HG02759 (cell line): Measurements from ENCODE around the gene SLC6A8.
"Not testable (repeated sequence)": the region's sequence is repeated elsewhere in the genome, so short reads cannot be mapped to it uniquely, and the experiment has no call there.

ENCODE experiments used
- ATAC-seq: cut with Tn5 transposase; IDR thresholded peaks from one replicate; pipeline ENCODE4 v1.9.1; 2021; ENCODE audit warnings: mild to moderate bottlenecking, moderate library complexity; ENCODE audit not compliant: unreplicated experiment

Gene SLC6A8

DNA sequence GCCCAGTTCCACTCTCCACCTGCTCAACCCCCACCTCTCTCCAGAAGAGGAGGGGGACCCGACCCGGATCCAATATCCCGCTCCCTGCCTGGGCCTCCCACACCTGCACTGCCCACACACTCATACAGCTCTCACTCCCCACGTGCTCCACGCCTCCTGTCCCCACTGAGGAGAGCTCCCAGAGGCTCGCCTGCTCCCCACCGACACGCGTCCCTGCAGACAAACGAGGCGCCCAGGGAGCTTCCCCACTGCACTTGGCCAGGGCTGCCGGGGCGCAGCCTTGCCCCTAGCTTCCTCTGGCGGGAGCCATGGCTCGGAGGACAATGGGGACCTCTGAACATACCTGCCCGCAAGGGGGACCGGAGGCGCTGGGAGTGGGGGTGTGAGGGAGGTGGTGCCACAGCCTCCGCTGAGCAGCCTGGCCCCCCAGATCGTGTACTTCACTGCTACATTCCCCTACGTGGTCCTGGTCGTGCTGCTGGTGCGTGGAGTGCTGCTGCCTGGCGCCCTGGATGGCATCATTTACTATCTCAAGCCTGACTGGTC is 5.0 kb downstream of the SLC6A8 start:
- ATAC-seq: no peak

DNA sequence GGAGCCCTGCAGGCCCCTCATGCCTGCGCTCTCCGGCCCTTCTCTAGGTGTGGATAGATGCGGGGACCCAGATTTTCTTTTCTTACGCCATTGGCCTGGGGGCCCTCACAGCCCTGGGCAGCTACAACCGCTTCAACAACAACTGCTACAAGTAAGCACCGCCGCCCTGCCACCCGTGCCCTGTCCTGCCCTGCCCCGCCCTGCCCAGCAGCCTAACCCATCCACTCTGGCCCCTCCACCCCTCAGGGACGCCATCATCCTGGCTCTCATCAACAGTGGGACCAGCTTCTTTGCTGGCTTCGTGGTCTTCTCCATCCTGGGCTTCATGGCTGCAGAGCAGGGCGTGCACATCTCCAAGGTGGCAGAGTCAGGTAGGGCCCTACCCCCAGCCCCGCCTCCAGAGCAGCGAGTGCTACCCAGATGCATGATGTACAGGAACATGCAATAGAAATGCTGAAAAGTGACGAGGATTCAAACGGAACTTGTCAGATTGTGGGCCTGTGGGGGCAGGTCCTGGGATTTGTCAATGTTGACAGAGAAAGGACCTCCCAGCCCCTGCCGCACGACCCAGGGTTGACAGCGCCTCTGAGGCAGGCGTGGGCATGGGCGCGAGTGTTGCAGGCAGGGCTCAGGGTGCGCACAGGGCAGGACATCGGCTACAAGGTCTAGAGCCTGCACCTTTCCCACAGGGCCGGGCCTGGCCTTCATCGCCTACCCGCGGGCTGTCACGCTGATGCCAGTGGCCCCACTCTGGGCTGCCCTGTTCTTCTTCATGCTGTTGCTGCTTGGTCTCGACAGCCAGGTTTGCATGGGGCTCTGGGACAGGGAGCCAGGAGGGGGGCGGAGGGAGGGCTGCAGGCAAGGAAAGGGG is 5.7 kb downstream of the SLC6A8 start:
- no peak for ATAC-seq

DNA sequence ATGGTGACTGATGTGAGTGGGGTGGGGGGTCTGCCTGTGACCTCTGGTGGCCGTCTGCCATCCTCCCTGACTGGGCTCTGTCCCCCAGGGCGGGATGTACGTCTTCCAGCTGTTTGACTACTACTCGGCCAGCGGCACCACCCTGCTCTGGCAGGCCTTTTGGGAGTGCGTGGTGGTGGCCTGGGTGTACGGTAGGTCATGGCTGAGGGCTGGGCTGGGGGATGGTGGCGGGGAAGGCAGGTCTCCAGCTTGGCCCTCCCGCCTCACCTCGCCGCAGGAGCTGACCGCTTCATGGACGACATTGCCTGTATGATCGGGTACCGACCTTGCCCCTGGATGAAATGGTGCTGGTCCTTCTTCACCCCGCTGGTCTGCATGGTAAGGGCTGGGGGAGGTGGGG is 6.5 kb downstream of the SLC6A8 start:
- ATAC-seq: not testable (repeated sequence)

DNA sequence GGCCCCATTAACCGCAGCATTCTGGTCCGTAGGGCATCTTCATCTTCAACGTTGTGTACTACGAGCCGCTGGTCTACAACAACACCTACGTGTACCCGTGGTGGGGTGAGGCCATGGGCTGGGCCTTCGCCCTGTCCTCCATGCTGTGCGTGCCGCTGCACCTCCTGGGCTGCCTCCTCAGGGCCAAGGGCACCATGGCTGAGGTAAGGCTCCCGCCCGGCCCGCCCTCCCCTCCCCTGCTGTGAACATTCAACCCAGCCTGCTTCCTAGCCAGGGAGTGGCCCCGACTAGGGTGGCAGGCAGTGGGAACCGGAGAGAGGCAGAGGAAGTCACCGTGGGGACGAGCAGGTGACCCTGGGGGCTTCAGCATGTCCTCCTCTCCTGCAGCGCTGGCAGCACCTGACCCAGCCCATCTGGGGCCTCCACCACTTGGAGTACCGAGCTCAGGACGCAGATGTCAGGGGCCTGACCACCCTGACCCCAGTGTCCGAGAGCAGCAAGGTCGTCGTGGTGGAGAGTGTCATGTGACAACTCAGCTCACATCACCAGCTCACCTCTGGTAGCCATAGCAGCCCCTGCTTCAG is 7.1 kb downstream of the SLC6A8 start:
- no peak for ATAC-seq

DNA sequence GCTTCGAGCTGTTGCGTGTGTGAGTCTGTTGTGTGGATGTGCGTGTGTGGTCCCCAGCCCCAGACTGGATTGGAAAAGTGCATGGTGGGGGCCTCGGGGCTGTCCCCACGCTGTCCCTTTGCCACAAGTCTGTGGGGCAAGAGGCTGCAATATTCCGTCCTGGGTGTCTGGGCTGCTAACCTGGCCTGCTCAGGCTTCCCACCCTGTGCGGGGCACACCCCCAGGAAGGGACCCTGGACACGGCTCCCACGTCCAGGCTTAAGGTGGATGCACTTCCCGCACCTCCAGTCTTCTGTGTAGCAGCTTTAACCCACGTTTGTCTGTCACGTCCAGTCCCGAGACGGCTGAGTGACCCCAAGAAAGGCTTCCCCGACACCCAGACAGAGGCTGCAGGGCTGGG is 8.4 kb downstream of the SLC6A8 start:
- no peak for ATAC-seq

DNA sequence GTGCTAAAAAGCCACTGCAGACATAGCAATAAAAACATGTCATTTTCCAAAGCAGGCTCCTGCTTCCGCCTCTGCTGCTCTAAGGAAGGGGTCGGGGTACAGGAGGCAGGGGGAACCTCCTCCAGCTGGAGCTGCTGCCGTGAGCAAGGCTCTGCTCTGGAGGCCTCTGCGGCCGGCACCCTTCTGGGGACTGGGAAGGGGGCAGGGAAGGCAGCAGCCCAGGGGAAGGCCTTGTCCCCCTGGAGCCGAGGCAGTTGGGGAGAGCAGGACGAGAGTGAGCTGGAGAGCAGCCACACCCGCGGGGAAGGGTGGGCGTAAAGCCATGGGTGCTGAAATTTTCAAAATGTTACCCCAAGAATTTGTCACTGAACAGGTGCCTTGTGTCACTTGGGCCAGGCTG is 8.8 kb downstream of the SLC6A8 start:
- not testable (repeated sequence) for ATAC-seq

DNA sequence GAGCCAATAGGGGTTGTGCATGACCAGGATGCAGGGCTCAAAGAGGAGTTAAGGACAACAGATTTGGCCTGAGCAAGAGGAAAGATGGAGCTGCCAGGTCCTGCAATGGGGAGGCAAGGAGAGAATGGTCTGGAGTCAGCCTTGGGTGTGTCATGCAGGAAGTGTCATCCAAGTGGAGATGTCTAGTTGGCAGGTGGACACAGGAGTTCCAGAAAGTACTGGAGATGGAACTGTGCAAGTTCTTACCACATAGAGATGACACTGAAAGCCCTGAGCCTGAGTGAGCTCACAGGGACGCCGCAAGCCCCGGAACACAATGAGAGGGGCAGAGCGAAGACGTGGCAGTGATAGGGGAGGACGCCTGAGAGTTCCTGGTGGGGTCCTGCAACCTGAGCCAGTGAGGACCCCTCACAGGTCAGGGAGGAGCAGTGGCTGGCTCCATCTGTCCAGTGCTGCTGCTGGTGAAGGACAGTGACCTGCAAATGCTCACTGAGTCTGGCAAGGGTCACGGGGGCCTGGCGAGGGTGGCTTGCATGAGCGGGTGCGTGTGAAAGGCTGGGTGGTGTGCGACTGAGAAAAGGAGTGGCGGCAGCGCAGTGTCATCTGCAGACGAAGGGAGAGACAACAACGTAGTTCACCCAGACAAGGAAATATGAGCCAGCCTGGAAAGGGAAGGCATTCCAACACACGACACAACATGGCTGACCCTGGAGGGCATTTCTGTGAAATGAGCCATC is 9.4 kb downstream of the SLC6A8 start:
- ATAC-seq: not testable (repeated sequence)

DNA sequence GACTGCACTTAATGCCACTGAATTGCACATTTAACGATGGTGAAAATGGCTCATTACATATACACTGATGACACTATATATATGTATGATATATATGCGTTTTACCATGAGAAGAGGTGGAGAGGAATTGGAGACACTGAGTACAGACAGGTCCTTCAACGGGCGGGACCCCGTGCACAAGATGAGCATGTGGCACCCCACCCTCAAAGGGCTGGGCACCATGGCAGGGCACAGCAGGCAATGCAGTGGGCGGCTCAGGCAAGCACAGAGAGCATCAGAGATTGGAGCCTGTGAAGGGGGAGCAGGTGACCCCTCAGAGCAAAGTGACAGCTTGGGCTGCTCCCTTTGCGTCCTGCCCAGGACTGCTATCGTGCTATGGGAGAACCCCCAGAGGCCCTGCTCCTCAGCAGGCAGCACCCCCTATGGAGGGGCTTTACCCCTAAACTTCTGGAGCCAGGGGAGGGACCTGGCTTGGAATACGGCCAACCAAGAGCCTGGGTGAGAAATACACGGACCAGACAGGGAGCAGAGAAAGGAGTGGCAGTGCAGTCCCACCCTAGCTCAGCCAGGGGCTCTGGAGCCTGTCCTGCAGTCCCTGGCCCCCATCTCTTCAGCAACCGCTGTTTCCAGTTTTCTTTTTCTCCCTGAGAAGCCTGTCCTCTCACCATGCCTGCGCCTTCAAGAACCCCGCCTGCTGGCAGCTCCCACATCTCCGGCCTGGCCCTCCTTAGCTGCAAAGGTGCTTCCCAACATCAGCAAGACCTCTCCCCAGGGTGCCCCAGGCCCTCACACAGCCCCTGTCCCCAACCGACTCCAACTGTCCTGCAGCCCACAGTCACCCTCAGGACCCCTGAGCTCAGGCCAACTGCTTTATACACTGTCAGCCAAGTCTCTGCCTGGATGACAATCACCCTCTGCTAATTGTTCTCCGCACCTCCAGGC is 10.5 kb downstream of the SLC6A8 start:
- ATAC-seq: no peak

DNA sequence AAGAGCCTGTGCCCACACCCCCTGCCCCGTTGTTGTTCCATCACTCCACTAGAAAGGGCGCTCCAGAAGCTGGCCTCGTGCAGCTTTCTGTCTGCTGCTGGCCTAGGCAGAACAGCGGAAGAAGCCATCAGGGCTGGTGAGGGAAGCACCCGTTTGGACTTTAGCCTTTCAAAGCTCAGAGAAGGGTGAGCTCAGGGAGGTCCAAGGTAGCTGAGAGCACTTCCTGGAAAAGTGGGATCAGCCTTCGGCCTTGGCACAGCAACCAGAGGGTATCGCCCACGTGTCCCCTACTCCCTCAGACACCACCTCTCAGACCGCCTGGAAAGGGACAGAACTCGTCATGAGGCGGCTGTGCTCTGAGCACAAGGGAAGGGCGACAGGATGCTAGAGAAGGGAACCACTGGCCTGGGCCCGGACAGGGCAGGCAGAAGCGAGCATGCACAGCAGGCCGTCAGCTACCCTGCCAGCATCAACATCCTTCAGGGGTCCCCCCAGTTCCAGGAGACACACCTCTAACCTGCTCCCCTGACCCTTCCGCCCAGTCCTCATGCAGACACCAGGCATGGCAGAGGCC is 11.6 kb downstream of the SLC6A8 start:
- ATAC-seq: not testable (repeated sequence)

DNA sequence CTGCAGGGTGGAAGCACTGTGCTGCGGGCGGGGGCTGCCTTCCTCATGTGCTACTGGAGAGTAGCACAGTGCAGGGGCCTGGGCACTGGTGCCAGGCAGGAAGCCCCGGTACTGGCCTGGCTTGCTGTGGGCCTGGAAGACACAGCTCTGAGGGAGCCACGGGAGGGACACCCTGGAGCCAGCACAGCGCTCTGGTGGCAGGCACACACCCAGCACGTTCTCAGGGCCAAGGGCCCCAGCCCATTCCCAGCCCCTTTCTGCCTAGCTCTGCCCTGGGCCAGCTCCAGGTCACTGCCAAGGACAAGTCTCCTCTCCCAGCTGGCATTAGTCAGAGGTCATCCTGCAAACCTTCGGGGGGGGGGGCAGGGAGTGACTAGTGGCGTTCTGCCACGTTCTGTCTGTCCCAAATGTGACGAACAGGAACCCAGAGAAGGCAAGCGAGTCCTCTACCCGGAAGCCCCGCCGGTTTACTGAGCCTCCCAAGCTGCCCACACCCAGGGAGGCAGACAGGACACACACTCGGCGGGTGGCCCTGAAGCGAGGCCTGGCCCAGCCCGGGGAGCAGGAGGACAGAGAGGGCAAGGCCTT is 12.2 kb downstream of the SLC6A8 start:
- not testable (repeated sequence) for ATAC-seq

DNA sequence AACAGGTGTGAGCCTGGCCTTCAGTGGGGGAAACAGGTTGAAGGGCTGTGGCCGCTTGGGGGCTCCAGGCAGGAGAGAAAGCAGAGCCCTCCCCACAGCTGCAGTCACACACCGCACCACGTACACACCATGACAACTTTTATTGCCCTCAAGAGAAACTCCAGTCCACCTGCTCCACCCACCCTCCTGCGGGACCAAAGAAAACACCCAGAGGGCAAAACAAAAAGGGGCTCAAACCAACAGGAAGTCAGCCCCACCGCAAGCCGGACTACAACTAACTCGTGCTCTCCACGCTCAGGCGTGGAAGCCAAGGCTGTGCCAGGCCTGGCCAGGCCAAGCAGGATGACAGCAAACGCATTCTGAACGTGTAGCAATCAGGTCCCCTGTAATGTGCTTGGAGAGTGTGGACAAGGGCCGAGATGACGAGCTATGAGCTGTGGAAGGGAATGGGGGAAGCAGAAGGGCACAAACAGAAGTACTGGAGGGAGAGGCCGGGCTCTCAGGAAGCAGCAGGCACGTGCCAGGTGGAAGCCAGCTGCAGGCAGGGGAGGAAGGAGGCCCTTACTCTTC is 12.7 kb downstream of the SLC6A8 start:
- ATAC-seq: no peak

DNA sequence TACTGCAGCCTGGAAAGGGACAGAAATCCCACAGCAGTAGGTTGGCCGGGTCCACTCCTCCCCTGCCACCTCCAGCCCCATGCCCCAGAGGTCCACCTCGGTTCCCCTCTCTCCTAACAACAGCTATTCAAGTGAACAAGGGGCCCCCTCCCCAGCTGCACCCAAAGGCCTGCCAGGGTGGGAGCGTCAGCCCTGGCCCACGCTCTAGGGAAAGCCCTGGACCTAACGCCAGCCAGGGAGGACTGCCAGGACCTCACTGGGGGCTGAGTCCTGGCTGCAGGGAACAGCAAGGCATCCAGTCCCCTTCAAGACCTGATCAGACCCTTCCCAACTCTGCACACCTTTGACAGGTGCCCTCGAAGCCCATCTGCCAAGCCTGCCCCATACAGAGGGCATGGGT is 13.2 kb downstream of the SLC6A8 start:
- ATAC-seq: no peak

DNA sequence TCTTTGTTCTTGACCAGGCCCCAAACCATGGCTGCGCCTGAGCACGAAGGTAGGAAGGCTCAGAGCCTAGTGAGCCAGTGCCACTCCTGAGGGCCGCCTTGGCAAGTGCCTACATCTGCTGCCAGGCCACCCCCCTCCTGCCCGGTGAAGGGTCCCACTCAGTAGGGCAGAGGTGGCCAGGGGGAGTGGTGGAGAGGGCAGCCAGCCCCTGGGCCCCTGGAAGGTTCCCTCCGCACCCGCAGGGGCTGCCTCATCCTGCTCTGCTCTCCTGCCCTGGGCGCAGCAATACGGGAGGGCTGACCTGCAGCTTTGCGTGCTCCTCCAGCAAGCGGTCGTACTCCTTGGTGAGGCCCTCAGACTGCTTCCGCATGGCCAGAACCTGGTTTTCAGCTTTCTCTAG is 14.0 kb downstream of the SLC6A8 start:
- ATAC-seq: no peak

DNA sequence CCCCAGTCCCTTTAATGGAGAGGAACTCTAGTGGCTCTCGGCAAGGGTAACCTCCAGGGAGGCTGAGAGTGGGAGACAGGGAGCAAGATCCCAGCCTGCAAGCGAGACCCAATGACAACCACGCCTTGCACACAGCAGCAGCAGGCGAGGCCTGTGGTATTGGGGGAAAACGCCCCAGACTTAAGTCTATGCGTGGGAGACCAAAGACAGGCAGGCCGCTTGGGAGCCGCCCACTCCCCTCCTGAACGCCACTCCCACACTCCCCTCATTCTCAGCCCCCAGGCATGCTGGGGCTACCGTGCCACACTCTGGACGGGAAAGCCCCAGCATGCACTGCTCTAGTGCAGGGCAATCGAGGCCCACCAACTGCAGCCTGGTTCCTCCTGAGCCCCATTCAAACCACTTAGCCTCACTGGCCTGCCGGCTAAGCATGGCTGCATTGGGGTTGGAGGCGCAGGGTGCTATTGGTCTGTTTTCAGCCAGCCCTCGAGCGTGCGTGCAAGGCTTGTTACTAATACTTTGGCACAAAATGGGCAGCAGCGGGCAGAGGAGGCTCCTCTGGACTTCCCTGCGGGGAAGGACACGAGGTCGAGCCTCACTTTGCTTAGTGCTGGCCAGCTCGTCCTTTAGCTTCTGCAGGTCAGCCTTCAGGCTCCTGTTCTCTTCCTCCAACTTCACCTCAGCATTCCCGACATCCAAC is 14.8 kb downstream of the SLC6A8 start:
- no peak for ATAC-seq

DNA sequence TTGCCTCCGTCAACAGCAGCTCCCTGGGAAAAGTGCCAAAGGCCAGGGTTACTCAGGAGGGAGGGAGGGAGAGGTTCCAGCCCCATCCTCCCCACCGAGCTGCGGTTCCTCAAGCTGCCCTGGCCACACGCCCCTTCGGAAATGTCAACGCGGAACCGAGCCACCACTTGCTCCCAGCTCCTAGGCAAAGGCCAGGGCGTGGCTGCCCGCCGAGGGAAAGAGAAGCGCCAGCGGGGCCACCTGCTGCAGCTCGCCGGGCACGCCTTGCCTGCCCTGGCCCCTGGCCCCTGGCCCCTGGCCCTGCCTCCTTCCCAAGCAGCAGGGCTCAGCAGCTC is 15.3 kb downstream of the SLC6A8 start:
- no peak for ATAC-seq

DNA sequence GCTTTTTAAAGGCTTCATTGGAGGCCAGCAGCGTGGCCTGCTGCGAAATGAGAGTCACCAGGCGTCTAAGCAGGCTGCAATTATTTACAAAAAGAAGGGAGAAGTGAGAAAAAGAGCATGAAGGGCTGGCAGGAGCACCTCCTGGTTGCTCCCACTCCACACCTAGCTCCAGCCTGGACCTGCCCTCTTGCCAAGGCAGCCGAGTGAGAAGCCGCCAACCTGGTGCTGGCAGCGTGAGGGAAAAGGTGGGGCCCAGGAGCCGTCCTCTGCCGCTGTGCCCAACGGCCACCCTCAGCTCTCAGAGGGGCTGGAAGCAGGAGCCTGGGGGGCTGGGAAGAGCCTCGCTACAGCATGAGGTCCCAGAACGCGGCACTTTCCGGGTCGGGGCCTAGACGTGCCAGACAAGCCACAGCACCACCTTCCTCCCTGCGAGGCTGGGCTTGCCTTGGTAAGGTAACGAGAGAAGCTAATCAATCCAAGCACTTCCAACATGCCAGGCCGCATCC is 16.3 kb downstream of the SLC6A8 start:
- ATAC-seq: no peak

DNA sequence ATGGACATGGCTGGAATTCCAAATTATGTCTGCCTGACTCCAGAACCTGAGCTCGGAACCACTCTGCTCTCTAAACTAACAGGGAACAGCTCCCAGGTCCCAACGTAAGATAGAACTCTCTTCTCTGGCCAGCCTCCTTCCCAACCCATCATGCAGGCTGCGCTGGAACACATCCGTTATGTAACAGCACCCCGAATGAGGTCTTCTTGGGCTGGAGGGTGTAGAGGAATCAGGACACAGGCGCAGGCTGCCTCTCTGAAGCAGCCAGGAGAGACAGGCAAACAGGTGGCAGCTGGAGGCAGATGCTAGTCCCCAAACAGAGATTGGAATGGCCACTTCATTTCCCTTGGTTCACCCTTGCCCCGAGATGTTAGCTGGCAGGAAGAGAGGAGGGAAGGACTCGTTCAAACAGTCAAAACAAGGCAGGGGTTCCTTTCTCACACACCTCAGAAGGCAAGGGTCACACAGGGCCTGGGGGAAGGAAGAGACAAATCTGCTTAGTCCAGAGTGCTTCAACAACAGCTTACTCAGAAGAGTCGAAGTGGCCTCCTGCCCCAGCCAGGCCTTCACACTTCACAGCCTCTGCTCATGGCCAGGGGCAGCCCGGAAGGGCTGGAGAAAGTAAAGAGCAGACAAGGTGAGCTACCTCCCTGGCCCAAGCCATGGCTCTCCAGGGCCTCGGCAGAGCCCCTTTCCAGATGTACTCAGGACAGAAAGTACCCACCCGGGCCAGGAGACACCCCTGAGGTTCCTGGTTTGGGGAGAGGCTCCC is 17.1 kb downstream of the SLC6A8 start:
- not testable (repeated sequence) for ATAC-seq
